ENCODE measurements around the gene MYO10.

- TF ChIP-seq CTCF (IDR thresholded peaks at IDR 0.05; ENCODE audit: extremely low read depth in 1 of 2, insufficient read depth in 1 of 2, low read depth in 1 of 2, low read length in 2 of 2): no peak
- no peak for TF ChIP-seq POLR2A (IDR thresholded peaks at IDR 0.05; ENCODE audit: low read depth, low read length)
- no peak for TF ChIP-seq MAX (IDR thresholded peaks at IDR 0.05; ENCODE audit: insufficient read depth, insufficient read length)
- TF ChIP-seq EZH2 (IDR thresholded peaks at IDR 0.05; ENCODE audit: borderline replicate concordance, low read depth, low read length, severe bottlenecking): no peak
- TF ChIP-seq POLR2AphosphoS5 (IDR thresholded peaks at IDR 0.05; ENCODE audit: insufficient read depth, low read depth, low read length): no peak
Measured at GRCh38 chr5:16674750-16675149, 261.3 kb downstream of the MYO10 start.
